GM18861 (cell line): Measurements from ENCODE around the gene MFSD8.
"Not testable (repeated sequence)": the region's sequence is repeated elsewhere in the genome, so short reads cannot be mapped to it uniquely, and the experiment has no call there.

Experiments
- ATAC-seq: cut with Tn5 transposase; IDR thresholded peaks from one replicate; pipeline ENCODE4 v1.9.1; 2021; ENCODE audit not compliant: unreplicated experiment

Gene MFSD8, protein sequence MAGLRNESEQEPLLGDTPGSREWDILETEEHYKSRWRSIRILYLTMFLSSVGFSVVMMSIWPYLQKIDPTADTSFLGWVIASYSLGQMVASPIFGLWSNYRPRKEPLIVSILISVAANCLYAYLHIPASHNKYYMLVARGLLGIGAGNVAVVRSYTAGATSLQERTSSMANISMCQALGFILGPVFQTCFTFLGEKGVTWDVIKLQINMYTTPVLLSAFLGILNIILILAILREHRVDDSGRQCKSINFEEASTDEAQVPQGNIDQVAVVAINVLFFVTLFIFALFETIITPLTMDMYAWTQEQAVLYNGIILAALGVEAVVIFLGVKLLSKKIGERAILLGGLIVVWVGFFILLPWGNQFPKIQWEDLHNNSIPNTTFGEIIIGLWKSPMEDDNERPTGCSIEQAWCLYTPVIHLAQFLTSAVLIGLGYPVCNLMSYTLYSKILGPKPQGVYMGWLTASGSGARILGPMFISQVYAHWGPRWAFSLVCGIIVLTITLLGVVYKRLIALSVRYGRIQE

GRCh38 chr4:127965062-127965802 lies at the start of gene MFSD8, which contains the start of gene ABHD18:
MFSD8 (minus strand) TSS chr4:127965173; CDS start chr4:127965133, 40 bp downstream.
ABHD18 (plus strand) TSS chr4:127965406; CDS start chr4:127982956, 17,550 bp downstream.
- ATAC-seq, result peak; percentile 94

DNA sequence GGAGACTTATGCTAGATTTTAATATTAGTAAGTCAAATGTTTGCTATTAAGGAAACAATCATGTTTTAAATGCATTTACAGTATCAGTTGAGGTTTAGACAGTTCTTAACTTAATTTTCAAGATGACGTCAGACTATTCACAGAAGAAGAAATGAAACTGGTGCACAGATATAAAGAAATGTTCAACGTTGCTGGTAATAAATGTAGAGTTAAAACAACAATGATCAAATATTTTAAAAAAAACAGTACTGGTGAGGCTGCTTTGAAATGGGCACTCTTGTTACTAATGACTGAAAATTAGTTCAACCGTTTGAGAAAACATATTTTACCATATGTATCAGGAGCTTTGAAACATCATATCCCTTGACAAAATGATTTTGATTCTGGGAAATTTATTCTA lies 44.5 kb upstream of the MFSD8 start:
- peak; percentile 68 for ATAC-seq

- ATAC-seq, result no peak
Measured at GRCh38 chr4:128006592-128006991, 41.6 kb upstream of the MFSD8 start.

DNA sequence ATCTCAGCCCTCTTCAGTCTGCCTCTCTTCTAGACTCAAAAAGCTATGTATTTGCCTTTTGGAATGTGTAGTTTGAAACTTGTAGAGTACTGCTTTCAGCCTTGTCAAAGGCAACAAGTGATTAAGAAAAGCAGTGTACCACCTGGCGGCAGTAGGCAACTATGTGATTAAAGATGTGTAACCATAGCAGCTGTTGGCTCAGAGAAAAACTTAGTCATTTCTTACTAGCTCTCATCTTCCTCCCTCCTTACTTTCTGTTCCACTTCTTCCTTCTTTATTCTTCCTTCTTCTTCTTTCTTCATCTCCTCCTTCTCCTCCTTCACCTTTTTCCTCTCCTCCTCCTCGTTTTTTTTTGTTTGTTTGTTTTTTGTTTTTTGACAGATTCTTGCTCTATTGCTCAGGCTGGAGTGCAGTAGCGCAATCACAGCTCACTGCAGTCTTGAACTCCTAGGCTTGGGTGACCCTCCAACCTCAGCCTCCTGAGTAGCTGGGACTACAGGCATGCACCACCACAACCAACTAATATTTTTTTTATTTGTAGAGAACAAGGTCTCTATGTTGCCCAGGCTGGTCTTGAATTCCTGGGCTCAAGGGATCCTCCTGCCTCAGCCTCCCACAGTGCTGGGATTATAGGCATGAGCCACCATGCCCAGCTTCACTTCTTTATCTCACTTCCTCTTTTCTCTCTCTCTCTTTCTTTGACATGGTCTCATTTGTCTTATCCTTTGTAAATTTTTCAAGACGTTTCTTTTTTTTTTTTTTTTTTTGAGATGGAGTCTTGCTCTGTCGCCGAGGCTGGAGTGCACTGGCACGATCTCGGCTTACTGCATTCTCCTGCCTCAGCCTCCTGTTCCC lies 32.8 kb upstream of the MFSD8 start:
- ATAC-seq, result peak; percentile 99

GRCh38 chr4:127996521-127996920 lies 31.5 kb upstream of the MFSD8 start:
- ATAC-seq, result not testable (repeated sequence)

DNA sequence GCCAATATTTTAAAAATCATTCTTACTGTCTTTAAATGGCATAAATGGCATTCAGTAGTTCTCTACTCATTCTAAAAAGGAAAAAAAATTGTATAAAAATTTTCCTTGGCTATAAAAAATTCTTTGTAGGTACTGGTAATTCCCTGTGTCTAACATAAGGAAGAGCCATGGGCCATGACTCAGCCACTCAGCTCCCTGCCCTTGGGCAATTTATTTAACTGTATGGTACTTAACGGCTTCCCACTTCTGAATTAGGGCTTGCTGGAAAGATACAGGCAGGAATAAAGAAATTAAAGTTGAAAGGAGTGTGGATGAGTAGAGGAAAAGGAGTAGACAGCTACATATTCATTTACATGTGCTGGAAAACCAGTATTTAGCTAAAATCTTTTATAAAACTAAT lies 30.8 kb upstream of the MFSD8 start:
- no peak for ATAC-seq

- no peak for ATAC-seq
Measured at GRCh38 chr4:127993151-127993550, 28.2 kb upstream of the MFSD8 start.

GRCh38 chr4:127988638-127989037 lies 23.7 kb upstream of the MFSD8 start:
- ATAC-seq, result no peak

DNA sequence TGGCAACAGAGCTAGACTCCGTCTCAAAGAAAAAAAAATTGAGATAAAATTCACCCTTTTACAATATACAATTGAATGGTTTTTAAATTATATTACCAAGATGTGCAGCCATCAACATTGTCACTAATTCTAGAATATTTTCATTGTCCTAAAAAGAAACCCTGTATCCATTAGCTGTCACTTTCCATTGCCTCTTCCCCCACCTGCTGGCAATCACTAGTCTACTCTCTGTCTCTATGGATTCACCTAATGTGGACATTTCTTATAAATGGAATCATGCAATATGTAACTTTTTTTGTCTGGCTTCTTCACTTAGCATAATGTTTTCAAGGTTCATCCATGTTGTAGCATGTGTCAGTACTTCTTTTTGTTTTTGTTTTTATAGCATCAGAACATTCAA lies 21.0 kb upstream of the MFSD8 start:
- no peak for ATAC-seq

DNA sequence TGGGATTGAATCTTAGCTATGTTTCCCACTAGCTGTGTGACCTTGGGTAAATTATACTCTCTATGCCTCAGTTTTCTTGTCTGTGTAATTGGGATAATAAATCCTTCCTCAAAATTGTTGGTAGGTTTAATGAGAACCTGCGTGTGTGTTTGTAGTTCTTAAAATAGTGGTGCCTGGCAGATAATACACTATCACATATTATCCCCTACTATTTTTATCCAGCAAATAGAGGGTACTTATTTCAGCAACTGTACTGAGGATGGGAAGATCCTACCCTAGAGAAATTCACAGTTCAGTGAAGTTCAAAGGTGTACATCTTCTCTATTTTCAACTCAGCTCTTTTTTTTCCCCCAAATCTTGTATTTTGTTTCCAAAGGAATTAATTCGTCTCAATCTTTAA lies 17.5 kb upstream of the MFSD8 start:
- ATAC-seq, result no peak

DNA sequence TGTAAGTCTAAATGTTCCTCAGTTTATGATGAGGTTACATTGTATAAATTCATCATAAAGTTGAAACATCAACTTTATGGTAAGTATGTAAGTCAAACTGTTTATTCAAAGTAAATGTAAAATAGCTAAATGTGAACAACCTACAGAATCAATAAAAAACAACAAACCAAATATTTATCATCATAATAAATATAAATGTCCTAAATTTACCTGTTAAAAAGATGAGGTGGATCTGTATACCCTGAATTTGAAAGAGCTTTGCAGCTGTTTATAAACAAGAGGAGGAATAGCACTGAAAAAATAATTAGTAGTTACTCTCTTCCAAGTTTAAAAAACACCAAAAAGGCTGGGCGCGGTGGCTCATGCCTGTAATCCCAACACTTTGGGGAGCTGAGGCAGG lies 14.0 kb upstream of the MFSD8 start:
- no peak for ATAC-seq

DNA sequence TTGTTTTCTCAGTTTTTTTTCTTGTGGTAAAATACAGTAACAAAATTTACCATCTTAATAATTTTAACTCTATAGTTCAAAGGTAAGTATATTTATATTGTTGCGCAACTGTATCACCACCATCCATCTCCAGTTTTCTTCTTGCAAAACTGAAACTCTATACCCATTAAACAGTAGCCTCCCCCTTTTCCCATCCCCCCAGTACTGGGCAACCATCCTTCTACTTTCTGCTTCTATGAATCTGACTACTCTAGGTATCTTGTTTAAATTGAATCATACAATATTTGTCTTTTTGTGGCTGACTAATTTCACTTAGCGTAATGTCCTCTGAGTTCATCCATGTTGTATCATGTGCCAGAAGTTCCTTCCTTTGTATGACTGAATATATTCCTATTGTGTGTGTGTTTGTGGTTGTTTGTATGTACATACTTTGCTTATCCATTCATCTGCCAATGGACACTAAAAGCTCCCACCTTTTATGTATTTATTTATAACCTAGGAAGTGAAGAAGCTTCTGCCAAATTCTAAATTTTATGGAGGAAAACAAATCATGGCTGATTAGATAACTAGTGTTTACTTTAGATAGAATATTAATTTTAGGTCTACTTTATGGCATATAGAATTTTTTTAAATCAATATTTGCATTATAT lies 10.3 kb upstream of the MFSD8 start:
- ATAC-seq, result no peak

GRCh38 chr4:127970925-127971324 lies 6.0 kb upstream of the MFSD8 start:
- not testable (repeated sequence) for ATAC-seq

DNA sequence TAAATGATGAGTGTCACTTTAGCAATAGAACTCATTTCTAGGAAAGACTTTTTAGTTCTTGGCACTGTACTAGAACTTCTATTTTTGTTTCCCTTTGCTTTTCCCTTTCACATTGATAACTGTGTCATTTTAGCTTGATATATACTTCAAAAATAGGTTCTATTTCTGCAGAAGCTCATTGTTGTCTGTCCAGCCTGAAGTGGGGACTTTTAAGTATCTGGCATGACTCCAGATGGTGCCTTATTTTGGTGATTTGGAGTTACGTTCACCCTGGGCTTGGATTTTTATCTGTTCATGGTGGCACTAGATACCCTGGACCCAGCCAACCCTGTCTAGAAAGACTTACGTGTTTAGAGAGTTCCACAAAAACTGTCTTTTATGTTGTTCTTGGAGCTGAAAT lies 3.6 kb upstream of the MFSD8 start:
- ATAC-seq, result no peak

GRCh38 chr4:127967141-127967775 lies 2.3 kb upstream of the MFSD8 start:
- ATAC-seq, result no peak

- ATAC-seq, result peak; percentile 24
Measured at GRCh38 chr4:127965803-127966175, 816 bp upstream of the MFSD8 start.

GRCh38 chr4:127964426-127965061 lies 429 bp downstream of the MFSD8 start:
- ATAC-seq, result peak; percentile 11

DNA sequence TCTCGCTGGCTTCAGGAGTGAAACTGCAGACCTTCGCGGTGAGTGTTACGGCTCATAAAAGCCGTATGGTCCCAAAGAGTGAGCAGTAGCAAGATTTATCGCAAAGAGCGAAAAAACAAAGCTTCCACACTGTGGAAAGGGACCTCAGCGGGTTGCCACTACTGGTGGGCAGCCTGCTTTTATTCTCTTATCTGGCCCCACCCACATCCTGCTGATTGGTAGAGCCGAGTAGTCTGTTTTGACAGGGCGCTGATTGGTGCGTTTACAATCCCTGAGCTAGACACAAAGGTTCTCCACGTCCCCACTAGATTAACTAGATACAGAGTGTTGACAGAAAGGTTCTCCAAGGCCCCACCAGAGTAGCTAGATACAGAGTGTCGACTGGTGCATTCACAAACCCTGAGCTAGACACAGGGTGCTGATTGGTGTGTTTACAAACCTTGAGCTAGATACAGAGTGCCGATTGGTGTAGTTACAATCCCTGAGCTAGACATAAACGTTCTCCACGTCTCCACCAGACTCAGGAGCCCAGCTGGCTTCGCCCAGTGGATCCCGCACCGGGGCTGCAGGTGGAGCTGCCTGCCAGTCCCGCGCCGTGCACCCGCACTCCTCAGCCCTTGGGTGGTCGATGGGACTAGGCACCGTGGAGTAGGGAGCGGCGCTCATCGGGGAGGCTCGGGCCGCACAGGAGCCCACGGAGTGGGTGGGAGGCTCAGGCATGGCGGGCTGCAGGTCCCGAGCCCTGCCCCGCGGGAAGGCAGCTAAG lies 1.2 kb downstream of the MFSD8 start:
- not testable (repeated sequence) for ATAC-seq

GRCh38 chr4:127959794-127960193 lies 5.2 kb downstream of the MFSD8 start:
- no peak for ATAC-seq
